HG03571 (cell line): ENCODE data around the gene POLR2E.
"Not testable (repeated sequence)": the region's sequence is repeated elsewhere in the genome, so short reads cannot be mapped to it uniquely, and the experiment has no call there.

ENCODE experiments used
- ATAC-seq: cut with Tn5 transposase; IDR thresholded peaks from one replicate; pipeline ENCODE4 v1.9.1; 2021; ENCODE audit not compliant: unreplicated experiment

POLR2E gene

DNA sequence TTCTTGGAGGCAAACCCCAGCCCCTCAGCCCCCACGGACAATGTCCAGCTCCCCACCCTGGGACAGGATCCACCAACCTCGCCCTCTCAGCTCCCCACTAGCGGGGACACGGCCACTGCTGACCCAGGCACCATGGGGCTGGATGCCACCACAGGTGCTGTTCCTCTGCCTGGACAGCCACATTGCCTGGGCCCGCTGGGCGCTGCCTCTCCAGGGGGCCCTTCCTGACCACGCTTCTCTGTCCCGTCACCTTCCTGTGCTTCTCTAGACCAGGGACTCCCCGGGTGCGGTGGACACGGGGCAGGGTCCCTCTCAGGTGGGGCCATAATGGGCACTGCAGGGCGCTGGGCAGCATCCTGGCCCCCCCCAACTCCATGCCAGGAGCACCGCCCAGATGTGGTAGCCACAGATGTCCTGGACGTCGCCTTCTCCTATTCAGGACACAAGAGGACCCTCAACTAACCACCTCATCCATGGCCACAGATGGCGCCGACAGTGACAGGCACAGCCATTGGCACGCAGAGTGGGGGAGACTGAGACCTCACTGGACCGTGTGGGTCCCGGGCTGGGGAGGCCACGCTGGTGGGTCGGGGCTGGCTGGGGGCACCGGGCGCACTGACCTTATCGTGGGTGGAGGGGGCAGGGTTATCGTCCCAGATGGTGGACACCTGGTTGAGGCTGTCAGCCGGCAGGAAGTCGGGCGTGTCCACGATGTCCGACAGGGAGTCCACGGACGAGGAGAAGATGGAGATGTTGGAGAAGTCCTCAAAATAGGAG lies 32.0 kb upstream of the POLR2E start:
- ATAC-seq, result no peak

DNA sequence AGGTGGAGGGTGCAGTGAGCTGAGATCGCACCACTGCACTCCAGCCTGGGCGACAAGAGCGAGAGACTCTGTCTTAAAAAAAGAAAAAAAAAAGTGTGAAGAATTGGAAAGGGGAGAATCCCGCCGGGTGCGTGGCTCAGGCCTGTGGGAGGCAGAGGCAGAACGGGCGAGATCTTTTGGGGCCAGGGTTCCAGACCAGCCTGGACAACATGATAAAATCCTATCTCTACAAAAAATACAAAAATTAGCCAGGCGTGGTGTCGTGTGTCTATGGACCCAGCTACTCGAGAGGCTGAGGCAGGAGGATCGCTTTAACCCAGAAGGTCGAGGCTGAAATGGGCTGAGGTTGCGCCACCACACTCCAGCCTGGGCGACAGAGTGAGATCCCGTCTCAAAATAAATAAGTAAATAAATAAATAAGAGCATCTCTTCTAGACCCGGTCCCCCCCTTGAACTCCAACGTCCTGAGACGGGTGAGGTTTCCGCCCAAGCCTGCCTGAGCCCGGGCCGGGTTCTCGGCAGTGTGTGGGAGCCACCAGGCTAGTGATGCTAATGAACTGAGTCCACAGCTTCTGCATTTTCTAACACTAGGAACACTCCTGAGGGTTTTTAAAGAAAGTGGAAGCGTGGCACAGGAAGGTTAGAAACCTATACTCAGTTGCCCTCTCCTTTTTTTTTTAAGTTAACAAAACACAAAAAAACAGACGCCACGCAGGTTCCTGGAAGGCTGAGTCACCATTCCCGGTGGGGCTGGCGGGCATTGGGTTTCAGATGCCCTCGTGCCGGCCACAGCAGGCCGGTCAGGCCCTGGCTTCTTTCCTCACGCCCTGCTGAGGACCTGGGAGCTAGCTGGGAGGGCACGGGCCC lies 30.7 kb upstream of the POLR2E start:
- no peak for ATAC-seq

- ATAC-seq, result no peak
These were observed 28.9 kb upstream of the POLR2E start for GRCh38 chr19:1123885-1124677.

DNA sequence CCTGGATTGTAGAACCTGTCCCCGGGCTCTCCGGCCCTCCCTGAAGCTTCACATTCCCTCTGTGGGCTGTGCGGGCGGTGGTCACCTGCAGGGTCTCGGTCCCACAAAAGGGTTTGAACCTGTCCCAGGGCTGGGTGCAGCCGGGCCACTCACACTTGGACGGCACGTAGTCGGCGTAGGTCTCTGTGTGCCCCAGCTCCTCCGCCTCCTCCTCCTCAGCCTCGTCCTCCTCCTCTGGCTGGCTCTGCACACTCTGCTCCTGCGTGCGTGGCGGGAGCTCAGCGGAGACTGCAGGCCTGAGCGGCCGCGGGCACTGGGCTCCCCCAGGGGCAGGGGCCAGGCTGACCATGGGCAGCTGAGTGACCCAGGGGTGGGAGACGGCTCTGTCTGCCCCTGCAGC lies 28.2 kb upstream of the POLR2E start:
- no peak for ATAC-seq

GRCh38 chr19:1122972-1123363 lies 27.8 kb upstream of the POLR2E start:
- ATAC-seq, result no peak

DNA sequence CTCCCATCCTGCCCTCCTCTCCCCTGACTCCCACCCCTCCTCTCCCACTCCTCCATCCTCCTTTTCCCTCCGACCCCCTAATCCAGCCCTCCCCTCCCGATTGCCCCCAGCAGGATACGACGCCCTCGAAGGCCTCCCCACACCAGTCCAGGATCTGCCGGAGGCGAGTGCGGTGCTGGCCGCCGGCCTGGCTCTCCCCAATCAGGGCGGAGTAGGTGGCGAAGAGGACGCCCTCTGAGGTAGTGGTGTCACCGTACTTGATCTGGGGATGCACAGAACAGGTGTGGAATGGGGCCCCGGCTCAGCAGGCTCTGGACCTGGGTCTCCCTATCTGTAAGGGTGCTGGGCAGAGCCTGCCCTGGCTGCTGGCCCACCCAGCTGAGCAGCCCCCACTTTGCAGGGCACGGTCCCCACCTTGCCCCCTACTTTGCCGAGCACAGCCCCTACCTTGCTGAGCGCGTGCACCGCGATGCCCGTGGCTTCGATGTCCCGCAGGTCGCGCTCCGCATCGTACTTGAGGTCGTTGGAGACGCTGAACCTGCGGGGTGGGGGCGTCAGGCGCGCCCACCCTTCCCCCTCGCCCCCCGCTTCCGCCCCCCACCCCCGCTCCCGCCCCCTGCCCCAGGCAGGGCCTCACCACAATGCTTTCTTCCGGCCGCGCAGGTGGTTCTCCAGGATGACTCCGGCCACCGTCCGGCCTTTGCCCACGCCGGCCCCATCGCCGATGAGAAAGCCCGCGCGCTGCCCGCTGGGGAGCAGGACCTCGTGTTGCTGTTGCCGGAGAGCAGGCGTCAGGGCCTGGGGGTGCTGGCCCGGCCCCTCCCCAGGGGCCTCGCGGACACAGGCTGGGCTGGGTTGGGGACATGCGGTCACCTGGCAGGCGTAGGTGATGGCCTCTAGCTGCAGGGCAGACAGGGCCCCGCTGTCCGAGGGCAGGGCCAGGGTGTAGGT lies 27.1 kb upstream of the POLR2E start:
- ATAC-seq, result no peak

GRCh38 chr19:1121395-1121794 lies 26.2 kb upstream of the POLR2E start:
- no peak for ATAC-seq

DNA sequence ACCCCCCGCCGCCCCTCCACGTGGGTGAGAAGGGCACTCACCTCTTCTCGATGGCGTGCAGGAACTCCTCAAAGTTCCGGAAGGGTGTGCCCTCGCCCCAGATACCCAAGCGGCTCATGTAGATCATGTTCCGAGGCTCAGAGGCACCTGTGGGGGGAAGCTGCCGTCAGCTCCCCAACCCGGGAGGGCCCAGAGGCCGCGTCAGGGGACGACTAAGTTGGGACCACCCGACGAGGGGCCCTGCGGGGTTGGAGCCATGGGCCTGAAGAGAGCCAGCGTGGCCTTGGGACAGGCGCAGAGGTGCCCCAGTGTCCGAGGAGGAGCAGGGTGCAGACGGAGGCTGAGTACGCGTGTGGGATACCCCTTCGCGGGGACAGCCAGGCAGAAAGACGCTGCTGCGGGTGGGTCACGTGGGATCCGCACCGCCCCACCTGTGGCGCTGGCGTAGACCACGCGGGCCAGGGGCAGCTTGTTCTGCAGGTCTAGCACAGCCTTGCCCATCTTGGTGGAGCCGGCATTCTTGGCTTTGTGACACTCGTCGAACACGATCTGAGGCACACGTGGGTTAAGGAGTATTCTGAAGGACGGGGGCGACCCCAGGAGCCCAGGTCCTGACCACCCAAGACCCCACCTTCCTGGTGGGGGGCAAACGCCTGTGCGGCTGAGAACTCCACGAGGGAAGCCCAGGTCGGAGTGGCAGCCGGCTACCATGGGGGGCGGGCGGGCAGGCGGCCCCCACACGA lies 24.5 kb upstream of the POLR2E start:
- ATAC-seq, result no peak

GRCh38 chr19:1118999-1119398 lies 23.8 kb upstream of the POLR2E start:
- no peak for ATAC-seq

GRCh38 chr19:1117654-1118053 lies 22.5 kb upstream of the POLR2E start:
- ATAC-seq, result no peak

DNA sequence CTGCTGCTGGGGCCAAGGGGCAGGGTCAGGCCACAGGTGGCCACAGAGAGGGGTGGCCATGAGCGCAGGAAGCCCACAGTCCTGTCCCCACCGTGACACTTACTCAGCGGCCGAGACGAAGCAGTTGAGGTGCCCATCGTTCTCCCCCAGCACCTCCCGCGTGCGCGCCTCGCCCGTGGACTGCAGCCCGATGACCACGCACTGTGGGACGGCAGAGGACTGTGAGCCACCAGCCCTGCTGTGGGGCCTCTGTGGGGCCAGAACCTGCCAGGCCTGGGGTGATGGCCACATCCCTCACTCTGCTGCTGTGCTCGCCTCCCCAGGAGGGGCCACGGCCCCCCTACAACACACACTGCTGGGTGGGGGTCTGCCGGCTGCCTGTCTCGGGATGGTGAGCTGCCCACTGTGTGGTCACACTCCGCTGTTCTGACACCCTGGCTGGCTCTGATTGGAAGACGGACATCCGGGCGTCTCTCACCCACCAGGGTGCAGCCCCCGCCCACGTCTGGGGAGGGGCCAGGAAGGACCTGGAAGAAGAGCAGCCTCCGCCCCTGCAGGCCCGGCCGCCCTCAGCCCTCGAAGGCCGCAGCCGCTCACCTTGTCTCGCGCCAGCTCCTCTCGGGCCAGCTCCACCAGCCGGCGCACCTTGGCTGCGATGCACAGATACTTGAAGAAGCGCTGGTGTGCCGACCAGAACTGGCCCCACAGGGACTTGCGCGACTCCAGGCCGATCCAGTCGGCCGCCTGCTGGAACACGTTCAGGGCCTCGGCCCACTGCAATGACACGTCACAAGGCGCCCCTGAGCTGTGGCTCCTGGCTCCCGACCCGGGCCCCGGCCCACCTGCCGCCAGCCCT lies 21.8 kb upstream of the POLR2E start:
- no peak for ATAC-seq

DNA sequence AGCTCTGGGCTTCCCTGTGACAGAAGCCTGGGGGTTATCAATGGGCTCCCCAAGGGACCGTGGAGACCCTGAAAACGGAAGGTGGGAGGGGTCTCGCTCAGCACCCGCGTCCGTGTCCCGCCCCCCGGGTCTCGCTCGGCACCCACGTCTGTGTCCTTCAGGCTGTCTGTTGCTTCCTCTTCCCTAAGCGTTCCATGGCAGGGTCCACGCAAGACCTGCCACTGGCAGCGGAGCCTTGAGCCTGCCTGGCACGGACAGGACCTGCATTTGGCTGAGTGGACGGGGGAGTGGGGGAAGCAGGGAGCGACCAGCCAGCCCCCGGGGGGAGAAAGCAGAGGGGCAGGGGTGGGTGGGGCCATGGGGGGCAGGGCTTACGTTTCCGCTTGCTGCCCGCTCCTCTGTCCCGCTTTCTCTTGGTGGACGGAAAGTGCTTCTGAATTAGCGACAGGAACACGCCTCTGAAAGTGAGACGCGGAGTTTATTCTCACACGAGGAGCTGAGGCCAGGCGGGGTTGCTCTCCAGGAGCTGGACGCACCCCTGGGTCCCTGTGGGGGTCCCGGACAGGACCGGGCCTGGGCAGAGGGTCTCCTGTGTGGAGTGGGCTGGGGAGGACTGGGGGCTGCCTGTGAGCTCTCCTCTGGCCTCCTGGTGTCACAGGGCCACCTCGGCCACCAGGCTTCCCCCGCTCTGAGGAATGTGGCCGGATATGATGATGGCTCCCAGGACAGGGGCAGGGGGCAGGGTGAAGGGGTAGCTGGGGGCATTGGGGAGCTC lies 20.7 kb upstream of the POLR2E start:
- no peak for ATAC-seq

GRCh38 chr19:1114728-1115127 lies 19.6 kb upstream of the POLR2E start:
- not testable (repeated sequence) for ATAC-seq

GRCh38 chr19:1113986-1114483 lies 18.9 kb upstream of the POLR2E start:
- ATAC-seq, result no peak

DNA sequence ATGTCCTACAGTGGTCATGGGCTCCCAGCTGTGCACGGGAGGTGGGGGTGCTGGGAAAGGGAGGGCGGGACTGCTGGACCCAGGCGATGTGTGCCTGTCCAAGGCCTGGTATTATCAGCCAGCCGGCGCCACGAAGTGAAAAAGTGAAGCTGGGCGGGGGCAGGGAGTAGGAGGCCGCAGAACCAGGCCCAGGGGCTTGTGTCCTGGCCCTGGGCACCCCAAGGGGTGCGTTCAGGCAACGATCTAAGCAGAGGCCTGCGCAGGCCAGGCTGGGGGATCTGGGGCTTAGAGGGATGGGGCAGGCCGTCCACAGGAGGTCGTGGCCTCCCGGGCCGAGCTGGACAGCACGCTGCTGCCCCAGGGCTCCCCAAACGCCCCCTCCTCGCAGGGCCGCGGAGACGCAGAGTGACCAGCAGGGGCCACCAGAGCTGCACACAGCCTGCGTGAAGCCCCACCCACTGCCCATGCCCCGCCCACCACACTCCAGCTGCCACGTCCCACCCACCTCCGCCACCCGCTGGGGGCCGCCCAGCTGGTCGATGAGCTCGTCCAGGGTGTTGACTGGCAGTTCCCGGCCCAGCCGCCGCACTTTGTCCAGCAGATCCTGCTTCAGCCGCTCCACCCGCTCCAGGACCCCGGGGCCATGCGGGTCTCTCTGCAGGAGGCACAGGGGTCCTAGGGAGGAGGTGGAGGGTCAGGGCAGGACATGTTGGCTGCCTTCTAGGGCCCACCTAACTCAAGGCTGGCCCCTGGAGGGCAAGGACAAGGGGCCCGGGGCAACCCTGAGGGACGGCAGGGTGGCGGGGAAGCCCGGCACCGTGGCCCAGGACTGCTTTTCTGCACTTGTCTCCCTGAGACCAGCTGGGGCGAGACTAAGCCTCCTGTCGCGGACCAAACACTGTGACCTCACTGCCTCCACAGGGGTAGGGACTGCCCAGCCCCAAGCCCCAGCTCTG lies 18.1 kb upstream of the POLR2E start:
- peak; percentile 48 for ATAC-seq

- ATAC-seq, result no peak
These were observed 17.3 kb upstream of the POLR2E start for GRCh38 chr19:1112268-1113029.
